Neural crest cell (in vitro differentiated cells): Measurements from ENCODE around the gene SDCCAG8. TPM values are rescaled to one million over a fixed set of nuclear protein-coding genes. Genes with fewer than 3 reads are reported as not detected.
A peak's percentile ranks its signal among the peaks of the same experiment; 100 is the strongest.

ENCODE experiments used
- DNase-seq: peaks from one replicate; pipeline ENCODE4 v3.0.0; 2021; ENCODE audit warnings: low read depth, mixed read lengths, low spot score
- H3K27ac Mint-ChIP-seq: one replicate; pipeline ENCODE4 v1.8.0; 2021; ENCODE audit warnings: mild to moderate bottlenecking, mixed read lengths; ENCODE audit not compliant: unreplicated experiment
- H3K27me3 Mint-ChIP-seq: 2 replicates; pipeline ENCODE4 v1.8.0; 2021; ENCODE audit warnings: low read depth, mild to moderate bottlenecking, mixed read lengths
- H3K36me3 Mint-ChIP-seq: 2 replicates; pipeline ENCODE4 v1.8.0; 2021; ENCODE audit warnings: low read depth, mild to moderate bottlenecking, mixed read lengths
- H3K4me1 Mint-ChIP-seq: 2 replicates; pipeline ENCODE4 v1.8.0; 2021; ENCODE audit warnings: mixed read lengths
- H3K4me3 Mint-ChIP-seq: one replicate; pipeline ENCODE4 v1.8.0; 2021; ENCODE audit warnings: mild to moderate bottlenecking, mixed read lengths
- H3K9me3 Mint-ChIP-seq: 2 replicates; pipeline ENCODE4 v1.8.0; 2021; ENCODE audit warnings: mixed read lengths
- CTCF ChIP-seq: fragments of 200-600 bp; sonication (generic); conservative IDR thresholded peaks from 2 replicates; pipeline ENCODE4 v1.5.0; 2021; ENCODE audit warnings: antibody characterized with exemption, mild to moderate bottlenecking
- total RNA-seq: library from RNA; stranded (reverse); gene quantifications from 2 replicates; pipeline ENCODE4 v1.2.1, GENCODE V29; 2021

SDCCAG8 gene
- total RNA-seq, 1 donor from 2014 or later, result 19.9 TPM

DNA sequence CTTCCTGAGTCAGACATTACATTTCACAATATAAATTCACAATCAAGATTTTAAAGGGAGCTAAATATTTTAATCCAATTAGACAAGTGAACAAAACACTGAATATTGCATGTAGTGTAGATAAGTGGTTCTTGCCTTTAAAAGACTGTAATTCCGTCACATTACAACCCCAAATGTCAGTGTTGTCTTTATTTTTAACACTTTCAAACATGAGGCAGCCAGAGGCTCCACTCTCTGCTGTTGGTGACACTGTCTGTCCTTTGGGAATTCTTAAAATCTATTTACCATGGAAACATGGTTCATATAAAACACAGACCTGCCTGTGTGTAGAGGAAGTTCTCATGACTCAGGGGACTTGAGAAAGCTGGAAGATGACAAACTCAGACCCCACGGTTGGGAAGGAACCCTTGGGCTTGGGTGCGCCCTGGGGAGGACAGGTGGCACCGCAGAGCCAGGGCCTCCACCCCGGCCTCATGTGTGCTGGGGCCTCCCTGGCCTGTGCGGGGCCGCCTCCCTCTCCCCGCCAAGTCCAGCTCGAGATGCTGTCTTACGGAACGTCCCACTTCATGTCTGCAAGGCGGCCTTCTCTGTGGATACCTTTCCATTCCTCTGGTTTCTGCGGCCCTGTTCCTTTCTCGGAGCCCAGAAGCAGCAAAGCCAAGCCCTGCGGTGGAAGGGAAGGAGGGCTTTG, 239.0 kb downstream of the SDCCAG8 start:
- H3K27ac Mint-ChIP-seq, result no peak overlapping the region
- no peak overlapping the region for H3K4me3 Mint-ChIP-seq
- H3K27me3 Mint-ChIP-seq, result no peaks in the 10 kb centered on the region

DNA sequence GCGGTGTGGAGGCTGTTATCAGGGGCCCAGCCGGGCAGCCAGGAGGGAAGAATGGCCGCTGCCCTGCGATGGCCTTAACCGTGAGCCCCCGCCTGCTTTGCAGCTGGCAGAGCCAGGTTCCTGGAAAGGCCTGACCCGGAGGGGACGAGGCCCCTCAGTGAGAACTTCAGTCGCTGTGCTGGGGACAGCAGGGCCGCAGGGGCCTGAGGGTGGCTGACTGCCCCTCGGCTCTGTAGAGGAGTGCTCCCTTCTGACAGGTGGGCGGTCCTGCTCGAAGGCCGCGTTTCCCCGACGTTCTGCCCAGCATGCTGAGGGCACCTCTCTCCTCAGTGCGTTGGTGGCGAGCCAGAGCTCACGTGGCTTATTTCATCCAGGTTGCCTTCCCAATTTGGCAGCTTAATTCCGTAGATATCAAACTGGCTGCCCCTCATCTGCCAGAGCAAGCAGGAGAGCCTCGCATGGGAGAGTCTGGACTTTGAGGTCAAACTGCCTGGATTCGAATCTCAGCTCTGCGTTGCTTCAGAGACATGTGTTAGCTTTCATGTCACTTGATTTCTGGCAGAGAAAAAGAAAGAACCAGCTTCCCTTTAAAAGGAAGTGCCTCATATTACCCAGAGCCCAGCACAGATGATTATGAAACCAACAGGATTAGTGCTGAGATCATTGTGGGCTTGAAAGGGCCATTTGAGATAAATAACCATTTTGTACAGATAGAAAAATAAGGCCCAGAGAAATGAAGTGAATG, 239.8 kb downstream of the SDCCAG8 start:
- TF ChIP-seq CTCF, result no peak
- H3K27me3 Mint-ChIP-seq, result no peaks in the 10 kb centered on the region
- no peak overlapping the region for H3K27ac Mint-ChIP-seq
- peaks cover 41% of the 10 kb centered on the region for H3K4me1 Mint-ChIP-seq
- DNase-seq, result no peak
- no peaks in the 10 kb centered on the region for H3K9me3 Mint-ChIP-seq
- peaks cover 19% of the 10 kb centered on the region for H3K36me3 Mint-ChIP-seq
- H3K4me3 Mint-ChIP-seq, result no peak overlapping the region

More for the DNA sequence above, 239.0 kb downstream of the SDCCAG8 start:
- Mint-ChIP-seq H3K9me3 (no peaks in the 10 kb centered on the region), H3K4me1 (peaks cover 43% of the 10 kb centered on the region), H3K36me3 (peaks cover 18% of the 10 kb centered on the region)
- no peak for TF ChIP-seq CTCF
- DNase-seq, result no peak

DNA sequence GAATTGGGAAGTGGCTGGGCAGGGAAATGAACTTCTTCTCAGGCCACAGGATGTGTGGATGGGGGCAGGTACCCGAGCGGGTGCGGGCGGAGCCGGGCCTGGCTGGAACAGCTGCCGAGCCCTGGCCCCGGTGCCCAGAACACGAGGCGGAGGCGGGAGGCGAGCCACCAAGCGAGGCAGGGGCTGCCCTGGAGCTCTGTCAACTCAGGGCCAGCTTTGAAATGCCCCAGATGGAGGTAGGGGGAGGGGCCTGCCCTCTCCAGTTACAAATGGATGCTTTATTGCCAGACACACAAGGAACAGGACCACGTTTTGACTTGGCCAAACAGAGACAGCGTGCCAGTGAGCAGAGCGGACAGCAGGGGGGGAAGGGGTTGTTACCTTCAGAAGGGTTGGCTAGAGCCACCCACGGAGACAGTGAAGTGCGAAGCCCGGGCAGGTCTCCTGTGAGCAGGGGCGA, 240.4 kb downstream of the SDCCAG8 start:
- H3K9me3 Mint-ChIP-seq, result no peaks in the 10 kb centered on the region
- H3K4me1 Mint-ChIP-seq, result peaks cover 37% of the 10 kb centered on the region
- H3K36me3 Mint-ChIP-seq, result peaks cover 21% of the 10 kb centered on the region
- peak overlapping the region; percentile 65 for H3K27ac Mint-ChIP-seq
- no peak for DNase-seq
- TF ChIP-seq CTCF, result no peak
- H3K4me3 Mint-ChIP-seq, result peak overlapping the region; percentile 3
- H3K27me3 Mint-ChIP-seq, result no peaks in the 10 kb centered on the region

DNA sequence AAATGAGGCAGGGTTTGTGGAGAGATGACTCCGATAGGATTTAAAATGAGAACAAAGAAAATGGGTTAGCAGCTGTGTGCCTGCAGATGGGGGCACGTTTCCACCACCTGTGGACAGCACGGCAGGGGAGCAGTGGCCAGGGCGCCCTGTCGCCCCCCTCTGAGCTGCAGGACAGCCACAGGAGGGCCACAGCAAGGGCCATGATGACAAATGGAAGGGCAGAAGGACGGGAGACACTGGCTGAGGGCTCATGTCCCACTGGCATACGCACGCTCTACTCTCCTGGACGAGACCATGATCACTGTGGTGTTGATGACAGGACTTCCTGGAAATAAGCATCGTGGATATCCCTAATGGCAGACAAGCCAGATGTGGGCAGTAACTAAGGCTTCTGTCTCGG, 241.0 kb downstream of the SDCCAG8 start:
- DNase-seq, result no peak
- no peaks in the 10 kb centered on the region for H3K9me3 Mint-ChIP-seq
- peak overlapping the region; percentile 62 for H3K27ac Mint-ChIP-seq
- H3K4me1 Mint-ChIP-seq, result peaks cover 36% of the 10 kb centered on the region
- H3K4me3 Mint-ChIP-seq, result no peak overlapping the region
- peaks cover 21% of the 10 kb centered on the region for H3K36me3 Mint-ChIP-seq
- no peaks in the 10 kb centered on the region for H3K27me3 Mint-ChIP-seq
- no peak for TF ChIP-seq CTCF

DNA sequence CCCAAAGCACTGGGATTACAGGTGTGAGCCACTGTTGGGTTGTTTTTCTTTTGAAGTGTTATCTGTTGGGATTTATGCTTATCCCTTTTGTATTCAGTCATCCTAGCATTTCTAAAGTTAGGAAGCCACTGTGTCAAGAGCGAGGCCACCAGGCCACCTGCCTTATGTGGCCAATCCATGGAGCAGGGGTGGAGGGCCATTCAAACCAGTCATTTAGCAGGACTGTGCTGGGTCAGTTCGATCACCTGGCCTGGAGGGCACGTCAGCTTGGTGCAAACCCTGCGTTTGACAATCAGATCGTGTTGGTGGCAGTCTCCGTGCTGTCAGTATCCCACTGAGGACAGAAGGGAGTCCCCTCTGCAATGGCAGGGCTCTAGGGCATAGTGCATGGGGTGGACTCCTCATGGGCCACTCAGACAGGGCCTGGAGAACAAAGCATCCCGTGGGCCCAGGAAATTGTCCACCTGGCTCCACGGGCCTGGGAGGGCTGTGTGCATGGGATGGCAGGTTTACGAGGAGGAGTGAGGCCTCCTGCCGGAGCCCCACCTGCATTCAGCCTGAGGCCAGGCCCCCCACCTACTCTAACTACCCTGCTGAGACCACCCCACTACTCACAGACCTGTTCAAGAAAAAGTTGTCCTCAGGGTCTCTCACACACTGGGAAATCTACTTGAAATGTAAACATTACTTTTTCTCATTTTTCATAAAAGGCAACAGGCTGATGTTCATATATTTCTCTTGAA, 242.3 kb downstream of the SDCCAG8 start:
- DNase-seq, result no peak
- TF ChIP-seq CTCF, result no peak
- Mint-ChIP-seq H3K4me3 (no peak overlapping the region), H3K36me3 (peaks cover 22% of the 10 kb centered on the region), H3K9me3 (no peaks in the 10 kb centered on the region), H3K27ac (no peak overlapping the region), H3K27me3 (no peaks in the 10 kb centered on the region), H3K4me1 (peaks cover 33% of the 10 kb centered on the region)
